Caco-2 (cell line): ENCODE data around the gene SLC35F1. TPM values are rescaled to one million over a fixed set of nuclear protein-coding genes. Genes with fewer than 3 reads are reported as not detected.

ENCODE experiments used
- BruUV-seq: library from RNA; stranded (reverse); fragments of 400-500 nt; replicated peaks from 2 replicates; lab custom pipeline; 2021; lab: Mats Ljungman, UMichigan
- CTCF ChIA-PET: fragments of 300-600 bp; sonication (Branson Sonifier 250); formaldehyde crosslinking; loops from one replicate; lab custom pipeline; 2022; ENCODE audit warnings: antibody characterized with exemption; lab: Charles Lee
- POLR2A ChIA-PET: fragments of 300-600 bp; sonication (Branson Sonifier 250); formaldehyde crosslinking; loops from one replicate; lab custom pipeline; 2022; ENCODE audit warnings: antibody characterized with exemption; lab: Charles Lee
- DNase-seq, 2 experiments: peaks; one replicate each; pipeline versions ENCODE4 v3.0.0 to v3.0.0-alpha.2; 2020 to 2022
- H3K27me3 ChIP-seq: replicated peaks from 2 replicates; pipeline ENCODE4 v1.6.0; 2011; ENCODE audit warnings: low read length; ENCODE audit not compliant: control insufficient read depth, insufficient read depth
- H3K36me3 ChIP-seq: 2 replicates; pipeline ENCODE4 v1.5.1; 2011; ENCODE audit warnings: low read length; ENCODE audit not compliant: control insufficient read depth, insufficient read depth
- H3K4me1 ChIP-seq: fragments of 250-450 bp; sonication (Bioruptor Pico); 2 replicates; pipeline ENCODE4 v1.5.1; 2020; ENCODE audit warnings: mild to moderate bottlenecking
- H3K4me3 ChIP-seq: 2 replicates; pipeline ENCODE4 v1.5.1; 2011; ENCODE audit warnings: low read depth, mild to moderate bottlenecking, control low read depth, low read length
- H3K9me3 ChIP-seq: fragments of 250-450 bp; sonication (Bioruptor Pico); 2 replicates; pipeline ENCODE4 v1.5.1; 2020; ENCODE audit warnings: mild to moderate bottlenecking, moderate library complexity
- H3K27ac Mint-ChIP-seq: one replicate; pipeline ENCODE4 v1.8.0; 2022; ENCODE audit warnings: mixed read lengths; ENCODE audit not compliant: unreplicated experiment
- H3K27me3 Mint-ChIP-seq: one replicate; pipeline ENCODE4 v1.8.0; 2022; ENCODE audit warnings: mixed read lengths; ENCODE audit not compliant: insufficient read depth, unreplicated experiment
- H3K36me3 Mint-ChIP-seq: one replicate; pipeline ENCODE4 v1.8.0; 2022; ENCODE audit warnings: mild to moderate bottlenecking, mixed read lengths; ENCODE audit not compliant: insufficient read depth, unreplicated experiment
- H3K4me1 Mint-ChIP-seq: one replicate; pipeline ENCODE4 v1.8.0; 2022; ENCODE audit warnings: low read depth, mixed read lengths; ENCODE audit not compliant: unreplicated experiment
- H3K4me3 Mint-ChIP-seq: one replicate; pipeline ENCODE4 v1.8.0; 2022; ENCODE audit warnings: mild to moderate bottlenecking, moderate library complexity, mixed read lengths; ENCODE audit not compliant: unreplicated experiment
- H3K9me3 Mint-ChIP-seq: one replicate; pipeline ENCODE4 v1.8.0; 2022; ENCODE audit warnings: mixed read lengths; ENCODE audit not compliant: unreplicated experiment
- intact Hi-C: fragments of 100-400 bp; cut with micrococcal nuclease; formaldehyde crosslinking; loops from one replicate; pipeline ENCODE4 v1.10.0; 2022; ENCODE audit not compliant: unreplicated experiment
- total RNA-seq: library from RNA; stranded (reverse); gene quantifications from 2 replicates; pipeline ENCODE4 v1.2.3, GENCODE V29; 2022
- TF ChIP-seq, protein P1 (sequence below), 2 experiments: fragments of 200-600 bp in 1 of 2; IDR thresholded peaks; 1 replicate in 1 of 2; 2 replicates in 1 of 2; pipeline versions ENCODE4 v1.5.1 to v1.8.0; 2011 to 2022; ENCODE audit warnings: antibody characterized with exemption in 1 of 2, control low read depth in 1 of 2, inconsistent platforms in 1 of 2, low read depth in 1 of 2, low read length in 1 of 2, mild to moderate bottlenecking in 1 of 2, moderate library complexity in 1 of 2; ENCODE audit not compliant: insufficient read depth in 1 of 2, severe bottlenecking in 1 of 2, unreplicated experiment in 1 of 2

SLC35F1 gene
- total RNA-seq, 1 experiment from 2014 or later: not detected

DNA sequence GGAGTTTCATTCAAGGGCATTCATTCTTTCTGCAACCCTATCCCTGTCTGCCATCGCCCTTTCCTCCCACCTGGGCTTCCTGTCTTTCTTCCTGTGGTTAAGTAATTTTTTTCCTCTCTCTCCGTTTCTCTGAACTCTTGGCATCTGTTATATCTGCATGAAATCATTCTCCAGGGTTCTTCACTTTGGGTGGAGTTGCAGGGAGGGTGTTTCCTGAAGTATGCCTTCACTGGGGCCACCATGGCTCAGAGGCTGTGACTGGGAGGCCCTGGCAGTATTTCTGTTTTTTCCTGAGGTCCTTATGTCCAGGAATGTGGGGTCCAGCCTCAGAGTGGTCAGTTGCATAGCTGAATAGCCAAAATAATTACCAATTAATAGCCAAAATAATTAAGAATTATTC lies 137.2 kb downstream of the SLC35F1 start:
- Mint-ChIP-seq H3K4me3 (no peak overlapping the region), H3K36me3 (no peaks in the 10 kb centered on the region)

DNA sequence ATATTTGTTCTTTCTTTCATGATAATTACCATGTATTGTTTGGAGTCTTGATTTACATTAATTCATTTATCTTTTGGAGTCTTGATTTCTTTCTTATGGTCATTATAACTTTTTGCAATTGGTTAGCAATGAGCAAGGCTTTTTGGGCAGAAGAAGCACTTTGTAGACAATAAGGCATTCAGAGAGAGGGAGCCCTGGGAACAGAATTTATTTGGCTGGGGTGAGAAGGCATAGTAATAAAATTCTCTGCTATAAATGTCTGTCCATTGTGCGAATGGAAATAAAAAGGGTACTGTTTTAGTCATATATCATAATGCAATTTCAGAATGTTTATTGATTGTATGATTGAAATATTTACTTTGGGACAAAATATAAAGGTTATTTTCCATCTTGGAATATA lies 147.0 kb downstream of the SLC35F1 start:
- intact Hi-C loops: no loop called here
- H3K4me3 ChIP-seq: no peak overlapping the region
- H3K27me3 ChIP-seq: no peaks in the 10 kb centered on the region
- ChIA-PET POLR2A (no interaction called here), CTCF (no interaction called here)
- no peaks in the 10 kb centered on the region for H3K36me3 ChIP-seq
- Mint-ChIP-seq H3K27me3 (peaks cover 2% of the 10 kb centered on the region), H3K27ac (no peak overlapping the region), H3K4me1 (no peaks in the 10 kb centered on the region), H3K4me3 (no peak overlapping the region), H3K36me3 (no peaks in the 10 kb centered on the region), H3K9me3 (no peaks in the 10 kb centered on the region)
- TF ChIP-seq, protein P1, sequence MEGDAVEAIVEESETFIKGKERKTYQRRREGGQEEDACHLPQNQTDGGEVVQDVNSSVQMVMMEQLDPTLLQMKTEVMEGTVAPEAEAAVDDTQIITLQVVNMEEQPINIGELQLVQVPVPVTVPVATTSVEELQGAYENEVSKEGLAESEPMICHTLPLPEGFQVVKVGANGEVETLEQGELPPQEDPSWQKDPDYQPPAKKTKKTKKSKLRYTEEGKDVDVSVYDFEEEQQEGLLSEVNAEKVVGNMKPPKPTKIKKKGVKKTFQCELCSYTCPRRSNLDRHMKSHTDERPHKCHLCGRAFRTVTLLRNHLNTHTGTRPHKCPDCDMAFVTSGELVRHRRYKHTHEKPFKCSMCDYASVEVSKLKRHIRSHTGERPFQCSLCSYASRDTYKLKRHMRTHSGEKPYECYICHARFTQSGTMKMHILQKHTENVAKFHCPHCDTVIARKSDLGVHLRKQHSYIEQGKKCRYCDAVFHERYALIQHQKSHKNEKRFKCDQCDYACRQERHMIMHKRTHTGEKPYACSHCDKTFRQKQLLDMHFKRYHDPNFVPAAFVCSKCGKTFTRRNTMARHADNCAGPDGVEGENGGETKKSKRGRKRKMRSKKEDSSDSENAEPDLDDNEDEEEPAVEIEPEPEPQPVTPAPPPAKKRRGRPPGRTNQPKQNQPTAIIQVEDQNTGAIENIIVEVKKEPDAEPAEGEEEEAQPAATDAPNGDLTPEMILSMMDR (IDR thresholded peaks at IDR 0.05; ENCODE audit: insufficient read depth in 1 of 2, low read depth in 1 of 2, low read length in 1 of 2, severe bottlenecking in 1 of 2, unreplicated experiment in 1 of 2): no peak
- no TSS peak for BruUV-seq
- no peak for DNase-seq
- no peaks in the 10 kb centered on the region for H3K9me3 ChIP-seq
- no peaks in the 10 kb centered on the region for H3K4me1 ChIP-seq

More for the DNA sequence above, 137.2 kb downstream of the SLC35F1 start:
- intact Hi-C loops: no loop called here
- H3K4me1 ChIP-seq: no peaks in the 10 kb centered on the region
- no peak overlapping the region for H3K27ac Mint-ChIP-seq
- POLR2A ChIA-PET: no interaction called here
- CTCF ChIA-PET: no interaction called here
- TF ChIP-seq, protein P1 (IDR thresholded peaks at IDR 0.05; ENCODE audit: insufficient read depth in 1 of 2, low read depth in 1 of 2, low read length in 1 of 2, severe bottlenecking in 1 of 2, unreplicated experiment in 1 of 2): no peak
- DNase-seq: no peak
- no peaks in the 10 kb centered on the region for H3K4me1 Mint-ChIP-seq
- no TSS peak for BruUV-seq
- H3K27me3 Mint-ChIP-seq: peaks cover 4% of the 10 kb centered on the region
- H3K9me3 Mint-ChIP-seq: no peaks in the 10 kb centered on the region
- H3K27me3 ChIP-seq: no peaks in the 10 kb centered on the region
- no peaks in the 10 kb centered on the region for H3K36me3 ChIP-seq
- H3K4me3 ChIP-seq: no peak overlapping the region
- no peaks in the 10 kb centered on the region for H3K9me3 ChIP-seq

DNA sequence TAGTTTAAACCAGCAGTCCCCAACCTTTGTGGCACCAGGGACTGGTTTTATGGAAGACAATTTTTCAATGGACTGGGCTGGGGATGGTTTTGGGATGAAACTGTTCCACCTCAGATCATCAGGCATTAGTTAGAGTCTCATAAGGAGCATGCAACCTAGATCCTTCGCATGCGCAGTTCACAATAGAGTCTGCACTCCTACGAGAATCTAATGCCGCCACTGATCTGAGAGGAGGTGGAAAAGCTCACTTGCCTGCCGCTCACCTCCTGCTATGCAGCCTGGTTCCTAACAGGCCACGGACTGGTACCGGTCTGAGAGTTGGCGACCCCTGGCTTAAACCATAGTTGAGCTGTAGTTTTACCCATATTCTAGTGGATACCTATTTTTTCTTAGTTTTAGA lies 154.6 kb downstream of the SLC35F1 start:
- intact Hi-C loops: no loop called here
- BruUV-seq: no TSS peak
- Mint-ChIP-seq H3K4me1 (peaks cover under 1% of the 10 kb centered on the region), H3K27me3 (no peaks in the 10 kb centered on the region), H3K36me3 (no peaks in the 10 kb centered on the region), H3K9me3 (no peaks in the 10 kb centered on the region), H3K27ac (no peak overlapping the region), H3K4me3 (no peak overlapping the region)
- ChIA-PET POLR2A (no interaction called here), CTCF (no interaction called here)
- H3K27me3 ChIP-seq: no peaks in the 10 kb centered on the region
- no peak for DNase-seq
- H3K36me3 ChIP-seq: no peaks in the 10 kb centered on the region
- no peaks in the 10 kb centered on the region for H3K9me3 ChIP-seq
- TF ChIP-seq, protein P1 (IDR thresholded peaks at IDR 0.05; ENCODE audit: insufficient read depth in 1 of 2, low read depth in 1 of 2, low read length in 1 of 2, severe bottlenecking in 1 of 2, unreplicated experiment in 1 of 2): no peak
- H3K4me1 ChIP-seq: no peaks in the 10 kb centered on the region
- H3K4me3 ChIP-seq: no peak overlapping the region
